ENCODE data around the gene CNOT11.

Gene CNOT11

GRCh38 chr2:101287303-101287702 is 34.6 kb downstream of the CNOT11 start:
- Histone ChIP-seq H3K9me3 (replicated peaks; ENCODE audit: low read length) (no peaks in the 10 kb centered on the region), H3K4me1 (ENCODE audit: control insufficient read depth, insufficient read depth, low read length) (no peaks in the 10 kb centered on the region), H3K4me3 (ENCODE audit: low read length) (no peak overlapping the region), H3K4me2 (ENCODE audit: low read length) (no peak overlapping the region), H3K36me3 (ENCODE audit: insufficient read depth, low read length) (peaks cover 60% of the 10 kb centered on the region), H3K27me3 (ENCODE audit: control insufficient read depth, insufficient read depth, low read length) (no peaks in the 10 kb centered on the region), H3K9ac (ENCODE audit: low read depth, low read length) (no peak overlapping the region)

- H3K4me2 ChIP-seq (ENCODE audit: low read length): no peak overlapping the region
- peaks cover 2% of the 10 kb centered on the region for H3K4me1 ChIP-seq (ENCODE audit: control insufficient read depth, insufficient read depth, low read length)
- H3K27me3 ChIP-seq (ENCODE audit: control insufficient read depth, insufficient read depth, low read length): no peaks in the 10 kb centered on the region
- no peak overlapping the region for H3K9ac ChIP-seq (ENCODE audit: low read depth, low read length)
- no peak overlapping the region for H3K4me3 ChIP-seq (ENCODE audit: low read length)
- no peaks in the 10 kb centered on the region for H3K9me3 ChIP-seq (replicated peaks; ENCODE audit: low read length)
- H3K36me3 ChIP-seq (ENCODE audit: insufficient read depth, low read length): peaks cover 53% of the 10 kb centered on the region
Measured at GRCh38 chr2:101290711-101291110, 38.0 kb downstream of the CNOT11 start.

DNA sequence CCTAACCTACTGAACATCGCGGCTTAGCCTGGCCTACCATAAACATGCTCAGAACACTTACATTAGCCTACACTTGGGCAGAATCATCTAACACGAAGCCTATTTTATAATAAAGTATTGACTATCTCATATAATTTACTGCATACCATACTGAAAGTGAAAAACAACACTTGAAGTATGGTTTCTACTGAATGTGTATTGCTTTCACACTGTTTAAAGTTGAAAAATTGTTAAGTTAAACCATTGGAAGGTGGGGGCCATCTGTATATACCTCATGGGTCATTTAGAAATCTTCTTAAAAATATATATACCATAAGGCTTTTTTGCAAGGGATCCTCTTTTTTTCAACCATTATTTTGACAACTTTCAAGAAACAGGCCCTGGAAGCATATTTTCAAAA is 39.3 kb downstream of the CNOT11 start:
- H3K4me2 ChIP-seq (ENCODE audit: low read length): no peak overlapping the region
- no peak overlapping the region for H3K4me3 ChIP-seq (ENCODE audit: low read length)
- H3K9me3 ChIP-seq (replicated peaks; ENCODE audit: low read length): no peaks in the 10 kb centered on the region
- peaks cover 40% of the 10 kb centered on the region for H3K36me3 ChIP-seq (ENCODE audit: insufficient read depth, low read length)
- no peak overlapping the region for H3K9ac ChIP-seq (ENCODE audit: low read depth, low read length)
- H3K27me3 ChIP-seq (ENCODE audit: control insufficient read depth, insufficient read depth, low read length): no peaks in the 10 kb centered on the region
- peaks cover 10% of the 10 kb centered on the region for H3K4me1 ChIP-seq (ENCODE audit: control insufficient read depth, insufficient read depth, low read length)

GRCh38 chr2:101293544-101293943 is 40.9 kb downstream of the CNOT11 start:
- no peak overlapping the region for H3K4me3 ChIP-seq (ENCODE audit: low read length)
- H3K9me3 ChIP-seq (replicated peaks; ENCODE audit: low read length): no peaks in the 10 kb centered on the region
- H3K9ac ChIP-seq (ENCODE audit: low read depth, low read length): no peak overlapping the region
- H3K4me1 ChIP-seq (ENCODE audit: control insufficient read depth, insufficient read depth, low read length): peaks cover 14% of the 10 kb centered on the region
- H3K4me2 ChIP-seq (ENCODE audit: low read length): no peak overlapping the region
- no peaks in the 10 kb centered on the region for H3K27me3 ChIP-seq (ENCODE audit: control insufficient read depth, insufficient read depth, low read length)
- peaks cover 34% of the 10 kb centered on the region for H3K36me3 ChIP-seq (ENCODE audit: insufficient read depth, low read length)

- no peaks in the 10 kb centered on the region for H3K9me3 ChIP-seq (replicated peaks; ENCODE audit: low read length)
- H3K4me3 ChIP-seq (ENCODE audit: low read length): no peak overlapping the region
- H3K4me1 ChIP-seq (ENCODE audit: control insufficient read depth, insufficient read depth, low read length): peaks cover 14% of the 10 kb centered on the region
- no peaks in the 10 kb centered on the region for H3K27me3 ChIP-seq (ENCODE audit: control insufficient read depth, insufficient read depth, low read length)
- no peak overlapping the region for H3K9ac ChIP-seq (ENCODE audit: low read depth, low read length)
- H3K36me3 ChIP-seq (ENCODE audit: insufficient read depth, low read length): peaks cover 32% of the 10 kb centered on the region
- H3K4me2 ChIP-seq (ENCODE audit: low read length): no peak overlapping the region
Measured at GRCh38 chr2:101294861-101295260, 42.2 kb downstream of the CNOT11 start.

DNA sequence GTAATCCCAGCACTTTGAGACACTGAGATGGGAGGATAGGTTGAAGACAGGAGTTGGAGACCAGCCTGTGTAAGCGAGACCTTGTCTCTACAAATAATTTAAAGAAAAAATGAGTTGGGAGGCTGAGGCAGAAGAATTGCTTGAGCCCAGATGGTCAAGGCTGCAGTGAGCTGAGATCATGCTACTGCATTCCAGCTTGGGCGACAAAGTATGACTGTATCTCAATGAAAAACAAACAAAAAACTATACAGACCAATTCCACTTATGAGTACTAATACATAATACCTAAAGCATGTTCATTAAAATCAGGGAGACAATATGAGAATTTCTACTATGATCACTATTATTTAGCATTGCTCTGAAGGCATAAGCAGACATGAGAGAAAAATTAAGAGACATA is 43.2 kb downstream of the CNOT11 start:
- Histone ChIP-seq H3K4me2 (ENCODE audit: low read length) (peak overlapping the region; percentile 26), H3K4me1 (ENCODE audit: control insufficient read depth, insufficient read depth, low read length) (peaks cover 14% of the 10 kb centered on the region), H3K9me3 (replicated peaks; ENCODE audit: low read length) (no peaks in the 10 kb centered on the region), H3K27me3 (ENCODE audit: control insufficient read depth, insufficient read depth, low read length) (no peaks in the 10 kb centered on the region), H3K9ac (ENCODE audit: low read depth, low read length) (no peak overlapping the region), H3K4me3 (ENCODE audit: low read length) (no peak overlapping the region), H3K36me3 (ENCODE audit: insufficient read depth, low read length) (peaks cover 32% of the 10 kb centered on the region)

DNA sequence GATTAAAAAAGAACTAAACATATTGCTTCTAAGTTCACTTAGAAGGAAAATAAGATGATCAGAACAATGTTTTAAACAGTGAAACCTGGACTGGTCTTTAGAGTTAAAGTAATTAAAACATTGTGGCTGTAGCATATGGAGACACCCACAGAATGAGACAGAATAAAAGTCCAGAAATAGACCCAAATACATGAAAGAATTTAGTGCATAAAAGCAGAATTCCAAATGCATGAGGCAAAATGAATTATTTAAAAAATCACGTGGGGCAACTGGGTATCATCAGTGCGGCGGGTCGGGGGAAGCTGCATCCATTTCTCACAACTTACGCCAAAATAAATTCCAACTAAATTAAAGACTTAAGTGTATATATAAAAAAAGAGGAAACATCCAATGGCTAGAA is 43.7 kb downstream of the CNOT11 start:
- no peaks in the 10 kb centered on the region for H3K27me3 ChIP-seq (ENCODE audit: control insufficient read depth, insufficient read depth, low read length)
- H3K9me3 ChIP-seq (replicated peaks; ENCODE audit: low read length): no peaks in the 10 kb centered on the region
- no peak overlapping the region for H3K9ac ChIP-seq (ENCODE audit: low read depth, low read length)
- peaks cover 32% of the 10 kb centered on the region for H3K36me3 ChIP-seq (ENCODE audit: insufficient read depth, low read length)
- peaks cover 14% of the 10 kb centered on the region for H3K4me1 ChIP-seq (ENCODE audit: control insufficient read depth, insufficient read depth, low read length)
- H3K4me2 ChIP-seq (ENCODE audit: low read length): peak overlapping the region; percentile 4
- H3K4me3 ChIP-seq (ENCODE audit: low read length): no peak overlapping the region

GRCh38 chr2:101297383-101297782 is 44.7 kb downstream of the CNOT11 start:
- Histone ChIP-seq H3K27me3 (ENCODE audit: control insufficient read depth, insufficient read depth, low read length) (no peaks in the 10 kb centered on the region), H3K9me3 (replicated peaks; ENCODE audit: low read length) (no peaks in the 10 kb centered on the region), H3K4me2 (ENCODE audit: low read length) (no peak overlapping the region), H3K36me3 (ENCODE audit: insufficient read depth, low read length) (peaks cover 32% of the 10 kb centered on the region), H3K4me1 (ENCODE audit: control insufficient read depth, insufficient read depth, low read length) (peaks cover 14% of the 10 kb centered on the region), H3K4me3 (ENCODE audit: low read length) (no peak overlapping the region), H3K9ac (ENCODE audit: low read depth, low read length) (no peak overlapping the region)

GRCh38 chr2:101299604-101300003 is 46.9 kb downstream of the CNOT11 start:
- no peak overlapping the region for H3K9ac ChIP-seq (ENCODE audit: low read depth, low read length)
- H3K9me3 ChIP-seq (replicated peaks; ENCODE audit: low read length): no peaks in the 10 kb centered on the region
- no peak overlapping the region for H3K4me2 ChIP-seq (ENCODE audit: low read length)
- no peak overlapping the region for H3K4me3 ChIP-seq (ENCODE audit: low read length)
- peaks cover 20% of the 10 kb centered on the region for H3K4me1 ChIP-seq (ENCODE audit: control insufficient read depth, insufficient read depth, low read length)
- H3K36me3 ChIP-seq (ENCODE audit: insufficient read depth, low read length): peaks cover 16% of the 10 kb centered on the region
- no peaks in the 10 kb centered on the region for H3K27me3 ChIP-seq (ENCODE audit: control insufficient read depth, insufficient read depth, low read length)

DNA sequence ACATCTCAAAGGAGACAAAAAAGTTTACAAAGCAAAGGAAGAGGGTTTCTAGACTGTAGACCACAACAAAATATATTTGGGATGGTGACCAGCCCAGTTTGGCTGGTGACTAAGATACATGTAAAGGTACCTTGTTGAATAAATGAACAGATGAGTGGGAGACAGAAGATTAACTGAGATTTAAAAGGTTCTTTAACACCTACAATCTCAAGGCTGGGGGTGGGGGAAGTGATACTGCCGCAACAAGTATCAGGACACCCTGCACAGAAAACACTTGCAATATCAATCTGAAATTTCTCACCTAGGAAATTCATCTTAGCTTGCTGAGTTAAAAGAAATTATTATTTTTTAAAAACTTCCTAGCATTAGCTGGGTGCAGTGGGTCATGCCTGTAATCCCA is 47.5 kb downstream of the CNOT11 start:
- H3K9me3 ChIP-seq (replicated peaks; ENCODE audit: low read length): no peaks in the 10 kb centered on the region
- H3K9ac ChIP-seq (ENCODE audit: low read depth, low read length): no peak overlapping the region
- no peak overlapping the region for H3K4me3 ChIP-seq (ENCODE audit: low read length)
- peaks cover 23% of the 10 kb centered on the region for H3K4me1 ChIP-seq (ENCODE audit: control insufficient read depth, insufficient read depth, low read length)
- H3K4me2 ChIP-seq (ENCODE audit: low read length): no peak overlapping the region
- peaks cover 11% of the 10 kb centered on the region for H3K36me3 ChIP-seq (ENCODE audit: insufficient read depth, low read length)
- H3K27me3 ChIP-seq (ENCODE audit: control insufficient read depth, insufficient read depth, low read length): no peaks in the 10 kb centered on the region

GRCh38 chr2:101300836-101301235 is 48.1 kb downstream of the CNOT11 start:
- H3K27me3 ChIP-seq (ENCODE audit: control insufficient read depth, insufficient read depth, low read length): no peaks in the 10 kb centered on the region
- H3K36me3 ChIP-seq (ENCODE audit: insufficient read depth, low read length): peaks cover 11% of the 10 kb centered on the region
- peaks cover 26% of the 10 kb centered on the region for H3K4me1 ChIP-seq (ENCODE audit: control insufficient read depth, insufficient read depth, low read length)
- no peak overlapping the region for H3K9ac ChIP-seq (ENCODE audit: low read depth, low read length)
- no peak overlapping the region for H3K4me2 ChIP-seq (ENCODE audit: low read length)
- H3K4me3 ChIP-seq (ENCODE audit: low read length): no peak overlapping the region
- no peaks in the 10 kb centered on the region for H3K9me3 ChIP-seq (replicated peaks; ENCODE audit: low read length)

GRCh38 chr2:101302016-101302415 is 49.3 kb downstream of the CNOT11 start:
- H3K4me1 ChIP-seq (ENCODE audit: control insufficient read depth, insufficient read depth, low read length): peaks cover 27% of the 10 kb centered on the region
- peaks cover 11% of the 10 kb centered on the region for H3K36me3 ChIP-seq (ENCODE audit: insufficient read depth, low read length)
- no peak overlapping the region for H3K4me2 ChIP-seq (ENCODE audit: low read length)
- no peaks in the 10 kb centered on the region for H3K27me3 ChIP-seq (ENCODE audit: control insufficient read depth, insufficient read depth, low read length)
- no peaks in the 10 kb centered on the region for H3K9me3 ChIP-seq (replicated peaks; ENCODE audit: low read length)
- no peak overlapping the region for H3K9ac ChIP-seq (ENCODE audit: low read depth, low read length)
- H3K4me3 ChIP-seq (ENCODE audit: low read length): no peak overlapping the region

Data from skeletal muscle satellite cell (primary cell).